HepG2 (cell line): Measurements from ENCODE around the gene RORB.

Experiments
- BHLHE40 ChIP-seq: IDR thresholded peaks from 2 replicates; pipeline ENCODE4 v1.6.1; 2011; ENCODE audit warnings: low read length, improper control_type of control experiment
- EZH2 ChIP-seq: conservative IDR thresholded peaks from 2 replicates; pipeline ENCODE4 v1.6.1; 2012; ENCODE audit warnings: mild to moderate bottlenecking, low read depth, low read length, moderate library complexity
- GLI4 ChIP-seq: sonication (generic); formaldehyde crosslinking; IDR thresholded peaks from 2 replicates; pipeline ENCODE4 v1.5.1; 2020; ENCODE audit warnings: missing genetic modification reagents, mild to moderate bottlenecking, moderate library complexity, borderline replicate concordance
- MTA3 ChIP-seq: sonication (generic); formaldehyde crosslinking; IDR thresholded peaks from 2 replicates; pipeline ENCODE4 v1.4.0; 2020; ENCODE audit warnings: missing genetic modification reagents
- MXI1 ChIP-seq: IDR thresholded peaks from 3 replicates; pipeline ENCODE4 v1.6.1; 2012; ENCODE audit warnings: low read depth, low read length, inconsistent platforms, borderline replicate concordance
- TBX2 ChIP-seq: sonication (generic); formaldehyde crosslinking; IDR thresholded peaks from 2 replicates; pipeline ENCODE4 v1.5.0; 2020; ENCODE audit warnings: missing genetic modification reagents, mild to moderate bottlenecking, borderline replicate concordance
- ZNF331 ChIP-seq: sonication (generic); formaldehyde crosslinking; IDR thresholded peaks from 2 replicates; pipeline ENCODE4 v1.4.0; 2020; ENCODE audit warnings: missing genetic modification reagents
- ZZZ3 ChIP-seq: sonication (generic); formaldehyde crosslinking; IDR thresholded peaks from 2 replicates; pipeline ENCODE4 v1.4.0; 2020; ENCODE audit warnings: missing genetic modification reagents, mild to moderate bottlenecking, borderline replicate concordance
- TF ChIP-seq, protein P1 (sequence below): sonication (generic); formaldehyde crosslinking; IDR thresholded peaks from 2 replicates; pipeline ENCODE4 v1.5.0; 2020; ENCODE audit warnings: mild to moderate bottlenecking, missing genetic modification reagents, moderate library complexity
- TF ChIP-seq, protein P2 (sequence below): IDR thresholded peaks from 2 replicates; pipeline ENCODE4 v1.6.1; 2012; ENCODE audit warnings: inconsistent platforms
- TF ChIP-seq, protein P3 (sequence below): sonication (generic); formaldehyde crosslinking; IDR thresholded peaks from 2 replicates; pipeline ENCODE4 v1.8.1; 2022; ENCODE audit warnings: low read depth, mild to moderate bottlenecking, missing genetic modification reagents
- TF ChIP-seq, protein P4 (sequence below): sonication (generic); formaldehyde crosslinking; IDR thresholded peaks from 2 replicates; pipeline ENCODE4 v1.9.0; 2022; ENCODE audit warnings: missing genetic modification reagents, mild to moderate bottlenecking, borderline replicate concordance
- TF ChIP-seq, protein P5 (sequence below): sonication (generic); formaldehyde crosslinking; IDR thresholded peaks from 2 replicates; pipeline ENCODE4 v1.4.0; 2020; ENCODE audit warnings: missing genetic modification reagents

DNA sequence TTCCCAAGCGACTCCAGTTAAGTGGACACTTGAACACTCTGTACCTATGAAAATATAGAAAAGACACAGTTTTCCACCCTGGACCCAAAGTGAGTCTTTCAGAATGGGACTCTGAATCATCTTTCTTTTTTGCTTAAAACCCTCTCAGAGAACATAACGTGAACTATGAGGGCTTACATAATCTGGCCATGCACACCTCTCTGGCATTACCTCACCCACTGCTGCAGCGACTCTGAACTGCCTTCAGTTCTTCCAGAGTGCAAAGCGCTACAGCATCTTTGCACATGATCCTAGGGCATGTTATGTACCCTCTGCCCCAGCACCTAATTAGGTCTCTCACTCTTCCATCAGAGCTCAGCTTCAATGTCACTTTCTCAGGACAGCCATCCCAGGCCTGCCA is 186.2 kb downstream of the RORB start:
- no peak for TF ChIP-seq ZZZ3 (CRISPR knock-in tag)
- TF ChIP-seq TBX2 (CRISPR knock-in tag): no peak
- TF ChIP-seq, protein P1, sequence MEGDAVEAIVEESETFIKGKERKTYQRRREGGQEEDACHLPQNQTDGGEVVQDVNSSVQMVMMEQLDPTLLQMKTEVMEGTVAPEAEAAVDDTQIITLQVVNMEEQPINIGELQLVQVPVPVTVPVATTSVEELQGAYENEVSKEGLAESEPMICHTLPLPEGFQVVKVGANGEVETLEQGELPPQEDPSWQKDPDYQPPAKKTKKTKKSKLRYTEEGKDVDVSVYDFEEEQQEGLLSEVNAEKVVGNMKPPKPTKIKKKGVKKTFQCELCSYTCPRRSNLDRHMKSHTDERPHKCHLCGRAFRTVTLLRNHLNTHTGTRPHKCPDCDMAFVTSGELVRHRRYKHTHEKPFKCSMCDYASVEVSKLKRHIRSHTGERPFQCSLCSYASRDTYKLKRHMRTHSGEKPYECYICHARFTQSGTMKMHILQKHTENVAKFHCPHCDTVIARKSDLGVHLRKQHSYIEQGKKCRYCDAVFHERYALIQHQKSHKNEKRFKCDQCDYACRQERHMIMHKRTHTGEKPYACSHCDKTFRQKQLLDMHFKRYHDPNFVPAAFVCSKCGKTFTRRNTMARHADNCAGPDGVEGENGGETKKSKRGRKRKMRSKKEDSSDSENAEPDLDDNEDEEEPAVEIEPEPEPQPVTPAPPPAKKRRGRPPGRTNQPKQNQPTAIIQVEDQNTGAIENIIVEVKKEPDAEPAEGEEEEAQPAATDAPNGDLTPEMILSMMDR (CRISPR knock-in tag): no peak
- TF ChIP-seq ZNF331 (CRISPR knock-in tag): no peak
- no peak for TF ChIP-seq MXI1
- TF ChIP-seq, protein P2, sequence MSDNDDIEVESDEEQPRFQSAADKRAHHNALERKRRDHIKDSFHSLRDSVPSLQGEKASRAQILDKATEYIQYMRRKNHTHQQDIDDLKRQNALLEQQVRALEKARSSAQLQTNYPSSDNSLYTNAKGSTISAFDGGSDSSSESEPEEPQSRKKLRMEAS: no peak
- no peak for TF ChIP-seq EZH2
- TF ChIP-seq, protein P3, sequence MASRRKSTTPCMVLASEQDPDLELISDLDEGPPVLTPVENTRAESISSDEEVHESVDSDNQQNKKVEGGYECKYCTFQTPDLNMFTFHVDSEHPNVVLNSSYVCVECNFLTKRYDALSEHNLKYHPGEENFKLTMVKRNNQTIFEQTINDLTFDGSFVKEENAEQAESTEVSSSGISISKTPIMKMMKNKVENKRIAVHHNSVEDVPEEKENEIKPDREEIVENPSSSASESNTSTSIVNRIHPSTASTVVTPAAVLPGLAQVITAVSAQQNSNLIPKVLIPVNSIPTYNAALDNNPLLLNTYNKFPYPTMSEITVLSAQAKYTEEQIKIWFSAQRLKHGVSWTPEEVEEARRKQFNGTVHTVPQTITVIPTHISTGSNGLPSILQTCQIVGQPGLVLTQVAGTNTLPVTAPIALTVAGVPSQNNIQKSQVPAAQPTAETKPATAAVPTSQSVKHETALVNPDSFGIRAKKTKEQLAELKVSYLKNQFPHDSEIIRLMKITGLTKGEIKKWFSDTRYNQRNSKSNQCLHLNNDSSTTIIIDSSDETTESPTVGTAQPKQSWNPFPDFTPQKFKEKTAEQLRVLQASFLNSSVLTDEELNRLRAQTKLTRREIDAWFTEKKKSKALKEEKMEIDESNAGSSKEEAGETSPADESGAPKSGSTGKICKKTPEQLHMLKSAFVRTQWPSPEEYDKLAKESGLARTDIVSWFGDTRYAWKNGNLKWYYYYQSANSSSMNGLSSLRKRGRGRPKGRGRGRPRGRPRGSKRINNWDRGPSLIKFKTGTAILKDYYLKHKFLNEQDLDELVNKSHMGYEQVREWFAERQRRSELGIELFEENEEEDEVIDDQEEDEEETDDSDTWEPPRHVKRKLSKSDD (CRISPR knock-in tag): no peak
- TF ChIP-seq GLI4 (CRISPR knock-in tag): no peak
- TF ChIP-seq, protein P4, sequence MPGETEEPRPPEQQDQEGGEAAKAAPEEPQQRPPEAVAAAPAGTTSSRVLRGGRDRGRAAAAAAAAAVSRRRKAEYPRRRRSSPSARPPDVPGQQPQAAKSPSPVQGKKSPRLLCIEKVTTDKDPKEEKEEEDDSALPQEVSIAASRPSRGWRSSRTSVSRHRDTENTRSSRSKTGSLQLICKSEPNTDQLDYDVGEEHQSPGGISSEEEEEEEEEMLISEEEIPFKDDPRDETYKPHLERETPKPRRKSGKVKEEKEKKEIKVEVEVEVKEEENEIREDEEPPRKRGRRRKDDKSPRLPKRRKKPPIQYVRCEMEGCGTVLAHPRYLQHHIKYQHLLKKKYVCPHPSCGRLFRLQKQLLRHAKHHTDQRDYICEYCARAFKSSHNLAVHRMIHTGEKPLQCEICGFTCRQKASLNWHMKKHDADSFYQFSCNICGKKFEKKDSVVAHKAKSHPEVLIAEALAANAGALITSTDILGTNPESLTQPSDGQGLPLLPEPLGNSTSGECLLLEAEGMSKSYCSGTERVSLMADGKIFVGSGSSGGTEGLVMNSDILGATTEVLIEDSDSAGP (CRISPR knock-in tag): no peak
- TF ChIP-seq BHLHE40: no peak
- TF ChIP-seq MTA3 (CRISPR knock-in tag): no peak
- TF ChIP-seq, protein P5, sequence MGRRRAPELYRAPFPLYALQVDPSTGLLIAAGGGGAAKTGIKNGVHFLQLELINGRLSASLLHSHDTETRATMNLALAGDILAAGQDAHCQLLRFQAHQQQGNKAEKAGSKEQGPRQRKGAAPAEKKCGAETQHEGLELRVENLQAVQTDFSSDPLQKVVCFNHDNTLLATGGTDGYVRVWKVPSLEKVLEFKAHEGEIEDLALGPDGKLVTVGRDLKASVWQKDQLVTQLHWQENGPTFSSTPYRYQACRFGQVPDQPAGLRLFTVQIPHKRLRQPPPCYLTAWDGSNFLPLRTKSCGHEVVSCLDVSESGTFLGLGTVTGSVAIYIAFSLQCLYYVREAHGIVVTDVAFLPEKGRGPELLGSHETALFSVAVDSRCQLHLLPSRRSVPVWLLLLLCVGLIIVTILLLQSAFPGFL (CRISPR knock-in tag): no peak
